Measurements from ENCODE around the gene FN1.

Gene FN1

GRCh38 chr2:215364157-215365155 is 71.4 kb downstream of the FN1 start:
- no peak overlapping the region for H3K4me3 ChIP-seq
- peak overlapping the region in 1 of 2 donors; percentile 5 for H3K27ac ChIP-seq
- TF ChIP-seq CTCF (IDR thresholded peaks at IDR 0.05) = no peak
- no peak for DNase-seq (ENCODE audit: low spot score)

DNA sequence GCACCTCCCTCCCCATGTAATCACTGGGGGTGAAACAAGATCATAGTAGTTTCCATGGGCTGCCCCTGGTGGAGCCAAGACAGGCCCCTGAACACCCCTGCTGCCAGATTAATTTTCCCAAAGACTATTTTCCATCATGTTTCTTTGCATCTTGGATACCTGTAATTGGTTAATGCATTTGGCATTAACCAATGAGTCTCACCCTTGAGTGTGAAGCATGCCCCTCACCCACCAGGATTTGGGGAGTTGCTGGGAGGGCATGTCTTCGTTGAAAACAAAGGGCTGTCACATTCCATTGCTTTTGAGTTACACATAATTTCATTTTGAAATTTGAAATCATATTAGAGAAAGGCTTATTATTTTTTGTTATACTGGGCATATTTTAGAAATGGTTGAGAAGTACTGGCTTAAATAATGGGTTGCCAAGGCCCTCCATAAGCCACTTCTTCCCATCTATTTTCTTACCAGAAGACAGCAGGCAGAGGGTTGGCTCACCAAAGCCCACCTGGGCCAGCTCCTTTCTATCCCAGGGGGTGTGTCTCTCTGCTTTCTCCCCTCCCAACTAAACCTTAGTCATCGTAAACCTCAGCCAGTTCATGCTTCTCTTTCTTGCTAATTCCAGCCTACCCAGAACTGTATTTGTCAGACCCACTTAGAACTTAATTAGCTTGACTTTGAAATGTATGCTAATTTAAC is 72.3 kb downstream of the FN1 start:
- TF ChIP-seq CTCF (IDR thresholded peaks at IDR 0.05) = no peak
- Histone ChIP-seq H3K27ac (peak overlapping the region in 1 of 2 donors; percentile 5), H3K4me3 (no peak overlapping the region)
- no peak for DNase-seq (ENCODE audit: low spot score)

DNA sequence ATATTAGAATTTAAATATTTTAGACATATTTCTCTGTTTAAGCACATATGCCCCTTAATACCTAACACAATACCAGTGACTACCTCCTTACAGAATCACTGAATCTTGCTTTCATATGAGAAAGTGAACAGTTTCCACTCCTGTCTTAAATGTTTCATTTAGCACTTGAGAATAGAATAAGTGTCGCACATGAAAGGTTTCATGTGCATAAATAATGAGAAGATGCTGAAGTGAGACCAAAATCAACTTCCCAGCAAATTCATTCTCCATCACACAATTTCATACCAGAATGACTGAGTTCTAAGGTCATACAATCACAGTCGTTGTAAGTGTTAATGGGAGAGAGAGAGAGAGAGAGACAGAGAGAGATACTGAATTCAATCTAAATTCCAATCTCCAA is 72.8 kb downstream of the FN1 start:
- no peak for DNase-seq (ENCODE audit: low spot score)
- no peak for TF ChIP-seq CTCF (IDR thresholded peaks at IDR 0.05)
- H3K4me3 ChIP-seq = no peak overlapping the region
- no peak overlapping the region for H3K27ac ChIP-seq

DNA sequence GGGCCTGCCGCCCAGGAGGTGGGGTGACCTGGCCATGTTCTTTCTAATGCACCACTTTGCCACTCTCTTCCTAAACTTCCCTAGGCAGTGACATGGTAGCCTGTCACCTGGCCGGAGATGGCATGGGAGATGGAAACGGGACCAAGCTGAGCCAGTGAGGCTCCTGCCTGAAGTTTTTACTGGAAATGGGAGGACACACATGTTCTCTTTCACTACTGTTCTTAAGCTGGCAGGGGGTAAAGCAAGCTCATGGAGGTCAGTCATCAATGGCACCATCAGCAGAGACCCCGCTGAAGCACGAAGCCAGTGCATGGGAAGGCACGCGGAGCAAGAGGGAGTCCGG is 73.3 kb downstream of the FN1 start:
- DNase-seq (ENCODE audit: low spot score) = no peak
- no peak overlapping the region for H3K4me3 ChIP-seq
- no peak overlapping the region for H3K27ac ChIP-seq
- TF ChIP-seq CTCF (IDR thresholded peaks at IDR 0.05) = no peak

- no peak overlapping the region for H3K27ac ChIP-seq
- TF ChIP-seq CTCF (IDR thresholded peaks at IDR 0.05) = no peak
- no peak for DNase-seq (ENCODE audit: low spot score)
- no peak overlapping the region for H3K4me3 ChIP-seq
These were observed 73.8 kb downstream of the FN1 start for GRCh38 chr2:215361876-215362561.

GRCh38 chr2:215361211-215361875 is 74.5 kb downstream of the FN1 start:
- Histone ChIP-seq H3K27ac (no peak overlapping the region), H3K4me3 (no peak overlapping the region)
- no peak for DNase-seq (ENCODE audit: low spot score)
- TF ChIP-seq CTCF (IDR thresholded peaks at IDR 0.05) = no peak

All from coronary artery (tissue), 2 donors.